HCT116 (cell line): ENCODE results near the gene RNF8. TPM values are rescaled to one million over a fixed set of nuclear protein-coding genes. Genes with fewer than 3 reads are reported as not detected.

ENCODE experiments used
- ATAC-seq: fragments of 200-7000 bp; cut with Tn5 transposase; 2 replicates; pipeline ENCODE4 v1.9.1; 2020; ENCODE audit warnings: mild to moderate bottlenecking, moderate library complexity
- BruUV-seq: library from RNA; stranded (reverse); fragments of 400-500 nt; replicated peaks from 2 replicates; lab custom pipeline; 2021; lab: Mats Ljungman, UMichigan
- CTCF ChIA-PET: fragments of 300-600 bp; sonication (Branson Sonifier 250); formaldehyde crosslinking; loops from one replicate; lab custom pipeline; 2021; ENCODE audit warnings: antibody characterized with exemption; lab: Charles Lee
- POLR2A ChIA-PET: fragments of 300-600, 350-600 bp; sonication (Branson Sonifier 250); formaldehyde crosslinking; loops from one replicate; lab custom pipeline; 2021; ENCODE audit warnings: antibody characterized with exemption; lab: Charles Lee
- RAD21 ChIA-PET, 2 experiments: fragments of 300-600 bp; sonication (Branson Sonifier 250); formaldehyde crosslinking; loops; one replicate each; lab custom pipeline; 2023; ENCODE audit warnings: low total read pairs in 2 of 2; ENCODE audit not compliant: uncharacterized antibody in 2 of 2, unreplicated experiment in 2 of 2, low non-redundant PET in 1 of 2; lab: Charles Lee
- DNase-seq: peaks from one replicate; pipeline ENCODE4 v3.0.0-alpha.2; 2010; ENCODE audit warnings: low read depth, low spot score
- H2AFZ ChIP-seq: fragments of 200-600 bp; shearing (Covaris generic), sonication (generic); 2 replicates; pipeline ENCODE4 v1.6.1; 2017; ENCODE audit warnings: low read depth, mixed run types, mixed read lengths, antibody characterized with exemption, low read length; ENCODE audit not compliant: poor library complexity, severe bottlenecking
- H3K27ac ChIP-seq: 2 replicates; pipeline ENCODE4 v1.5.1; 2012; ENCODE audit warnings: low read depth, low read length
- H3K27me3 ChIP-seq: fragments of 200-600 bp; sonication (generic); 2 replicates; pipeline ENCODE4 v1.6.1; 2016; ENCODE audit warnings: mixed run types, low read length, mixed read lengths; ENCODE audit not compliant: insufficient read depth
- H3K36me3 ChIP-seq, 2 experiments: fragments of 200-500 bp in 1 of 2; fragments of 200-600 bp in 1 of 2; sonication (Bioruptor generic) in 1 of 2; sonication (generic) in 1 of 2; 2 replicates each; pipeline versions ENCODE4 v1.5.1 to v1.6.1; 2014 to 2016; ENCODE audit warnings: low read length in 2 of 2, inconsistent platforms in 1 of 2, mixed read lengths in 1 of 2, mixed run types in 1 of 2; ENCODE audit not compliant: insufficient read depth in 2 of 2, control insufficient read depth in 1 of 2
- H3K4me1 ChIP-seq, 2 experiments: fragments of 200-600 bp in 1 of 2; sonication (generic) in 1 of 2; 2 replicates each; pipeline versions ENCODE4 v1.5.1 to v1.6.1; 2012 to 2017; ENCODE audit warnings: low read length in 2 of 2, inconsistent platforms in 1 of 2, mild to moderate bottlenecking in 1 of 2, mixed read lengths in 1 of 2, mixed run types in 1 of 2, moderate library complexity in 1 of 2; ENCODE audit not compliant: insufficient read depth in 2 of 2, control insufficient read depth in 1 of 2
- H3K4me2 ChIP-seq: fragments of 200-600 bp; sonication (generic); 2 replicates; pipeline ENCODE4 v1.6.1; 2017; ENCODE audit warnings: mixed run types, low read length, mixed read lengths
- H3K4me3 ChIP-seq, 2 experiments: fragments of 200-600 bp in 1 of 2; sonication (generic) in 1 of 2; replicated peaks in 1 of 2; 2 replicates each; pipeline ENCODE4 v1.5.1; 2011 to 2016; ENCODE audit warnings: low read length in 2 of 2, control low read depth in 1 of 2, low read depth in 1 of 2, mild to moderate bottlenecking in 1 of 2, mixed read lengths in 1 of 2, mixed run types in 1 of 2
- H3K79me2 ChIP-seq: fragments of 200-600 bp; sonication (generic); 2 replicates; pipeline ENCODE4 v1.6.1; 2017; ENCODE audit warnings: mild to moderate bottlenecking, mixed run types, low read length, moderate library complexity, mixed read lengths; ENCODE audit not compliant: insufficient read depth
- H3K9ac ChIP-seq: fragments of 200-600 bp; sonication (generic); 2 replicates; pipeline ENCODE4 v1.6.1; 2016; ENCODE audit warnings: low read length, mixed read lengths
- H3K9me2 ChIP-seq: fragments of 200-600 bp; sonication (generic), shearing (Covaris generic); 2 replicates; pipeline ENCODE4 v1.6.1; 2017; ENCODE audit warnings: mixed run types, mild to moderate bottlenecking, moderate library complexity; ENCODE audit not compliant: insufficient read depth
- H3K9me3 ChIP-seq, 2 experiments: fragments of 200-500 bp in 1 of 2; fragments of 200-600 bp in 1 of 2; sonication (Bioruptor generic) in 1 of 2; sonication (generic) in 1 of 2; 2 replicates each; pipeline ENCODE4 v1.6.1; 2014 to 2017; ENCODE audit warnings: low read length in 2 of 2, mixed read lengths in 2 of 2, inconsistent platforms in 1 of 2, low read depth in 1 of 2, mild to moderate bottlenecking in 1 of 2, mixed run types in 1 of 2, moderate library complexity in 1 of 2; ENCODE audit not compliant: control insufficient read depth in 1 of 2, insufficient read depth in 1 of 2
- H4K20me1 ChIP-seq: fragments of 200-600 bp; sonication (generic), shearing (Covaris generic); 2 replicates; pipeline ENCODE4 v1.6.1; 2017; ENCODE audit warnings: mixed run types, mild to moderate bottlenecking, moderate library complexity; ENCODE audit not compliant: insufficient read depth
- ATF3 ChIP-seq: IDR thresholded peaks from 2 replicates; pipeline ENCODE4 v1.6.1; 2012
- CEBPB ChIP-seq: IDR thresholded peaks from 2 replicates; pipeline ENCODE4 v1.6.1; 2012; ENCODE audit warnings: low read depth
- EZH2 ChIP-seq: fragments of 200-600 bp; sonication (generic); IDR thresholded peaks from 2 replicates; pipeline ENCODE4 v1.6.1; 2017; ENCODE audit warnings: antibody characterized with exemption, mixed run types
- FOSL1 ChIP-seq: IDR thresholded peaks from 2 replicates; pipeline ENCODE4 v1.6.1; 2012; ENCODE audit warnings: low read depth
- JUND ChIP-seq: IDR thresholded peaks from 2 replicates; pipeline ENCODE4 v1.6.1; 2012
- MAX ChIP-seq: IDR thresholded peaks from 2 replicates; pipeline ENCODE4 v1.6.1; 2012
- POLR2AphosphoS5 ChIP-seq: IDR thresholded peaks from 2 replicates; pipeline ENCODE4 v1.6.1; 2011; ENCODE audit warnings: mild to moderate bottlenecking, low read depth, low read length, moderate library complexity
- SP1 ChIP-seq: IDR thresholded peaks from 2 replicates; pipeline ENCODE4 v1.6.1; 2012; ENCODE audit warnings: low read depth
- SRF ChIP-seq: IDR thresholded peaks from 2 replicates; pipeline ENCODE4 v1.6.1; 2012; ENCODE audit warnings: low read depth
- TCF7L2 ChIP-seq: IDR thresholded peaks from 2 replicates; pipeline ENCODE4 v1.7.0; 2011; ENCODE audit warnings: borderline replicate concordance, inconsistent platforms; ENCODE audit not compliant: insufficient read depth, insufficient read length; ENCODE audit errors: extremely low read depth
- ZNF274 ChIP-seq: fragments of 200-500 bp; sonication (Bioruptor generic); IDR thresholded peaks from 2 replicates; pipeline ENCODE4 v1.6.1; 2014; ENCODE audit warnings: mild to moderate bottlenecking, low read depth, low read length, inconsistent platforms
- intact Hi-C: fragments of 100-400 bp; cut with micrococcal nuclease; formaldehyde crosslinking; loops from 2 replicates; pipeline ENCODE4 v1.10.0; 2022
- total RNA-seq: library from RNA; stranded (reverse); gene quantifications from one replicate; pipeline ENCODE4 v1.2.1, GENCODE V29; 2021; ENCODE audit not compliant: unreplicated experiment

Gene RNF8
- total RNA-seq, 1 experiment from 2014 or later, result 28.0 TPM

- TF ChIP-seq ATF3 (no peak), MAX (peak; percentile 78), POLR2AphosphoS5 (peak; percentile 82)
Measured at GRCh38 chr6:37432916-37433656, 79.3 kb downstream of the RNF8 start, which contains the start of gene CMTR1 (continued).

- RAD21 ChIA-PET, result no interaction called here
- Histone ChIP-seq H3K4me1 (peaks cover 5 to 18% of the 10 kb centered on the region in 2 experiments; a peak in 2 of 4 replicates), H3K27ac (peak overlapping the region; percentile 32; the same call in 1 of the 2 replicates), H3K9me2 (0 out of 2 replicates have a peak, but pooled peaks cover 3% of the 10 kb centered on the region), H3K79me2 (peaks cover 19% of the 10 kb centered on the region), H3K36me3 (peaks cover 0 to 10% of the 10 kb centered on the region in 2 experiments; a peak in 1 of 4 replicates), H3K9ac (peak overlapping the region; percentile 74), H3K4me3 (peak overlapping the region; percentile 91 to 93), H3K9me3 (no peaks in the 10 kb centered on the region), H3K4me2 (peak overlapping the region; percentile 97), H2AFZ (no peak overlapping the region), H4K20me1 (no peaks in the 10 kb centered on the region), H3K27me3 (no peaks in the 10 kb centered on the region)
- peak; percentile 37 for ATAC-seq
- no peak for TF ChIP-seq TCF7L2
- no peak for TF ChIP-seq SP1
- TF ChIP-seq ZNF274, result no peak
- TF ChIP-seq JUND, result no peak
- no peak for TF ChIP-seq SRF
- TF ChIP-seq POLR2AphosphoS5, result no peak
- TF ChIP-seq CEBPB, result no peak
- no peak for TF ChIP-seq FOSL1
- TF ChIP-seq EZH2, result no peak
- intact Hi-C loops, result no loop called here
- CTCF ChIA-PET, result no interaction called here
- BruUV-seq, result TSS peak; percentile 39
- POLR2A ChIA-PET, result interaction anchor here (0.6 kb wide), 1 partner anchor 264 kb away, joined by 3 read pairs; the partner anchor contains the start of gene MDGA1
- DNase-seq, result no peak
Measured at GRCh38 chr6:37433657-37434271, 80.0 kb downstream of the RNF8 start.
